Activated naive CD8-positive, alpha-beta T cell treated with anti-CD3 and anti-CD28 coated beads for 36 hours (primary cell): Measurements from ENCODE around the gene KCNQ2. TPM values are rescaled to one million over a fixed set of nuclear protein-coding genes. Genes with fewer than 3 reads are reported as not detected.
A peak's percentile ranks its signal among the peaks of the same experiment; 100 is the strongest.

Source experiments
- DNase-seq: peaks from one replicate; pipeline ENCODE4 v3.0.0; 2021
- H3K27ac Mint-ChIP-seq: one replicate; pipeline ENCODE4 v1.8.0; 2022; ENCODE audit warnings: mild to moderate bottlenecking, moderate library complexity, mixed read lengths
- H3K27me3 Mint-ChIP-seq: one replicate; pipeline ENCODE4 v1.8.0; 2022; ENCODE audit warnings: mild to moderate bottlenecking, mixed read lengths
- H3K36me3 Mint-ChIP-seq: one replicate; pipeline ENCODE4 v1.8.0; 2021; ENCODE audit warnings: mild to moderate bottlenecking, mixed read lengths
- H3K4me1 Mint-ChIP-seq: one replicate; pipeline ENCODE4 v1.8.0; 2021; ENCODE audit warnings: mixed read lengths
- H3K4me3 Mint-ChIP-seq: one replicate; pipeline ENCODE4 v1.8.0; 2022; ENCODE audit warnings: mild to moderate bottlenecking, moderate library complexity, mixed read lengths
- H3K9me3 Mint-ChIP-seq: one replicate; pipeline ENCODE4 v1.8.0; 2022; ENCODE audit warnings: mixed read lengths
- total RNA-seq, 2 experiments: library from RNA; stranded (reverse); gene quantifications; one replicate each; pipeline ENCODE4 v1.2.3, GENCODE V29; 2021

The KCNQ2 gene
- total RNA-seq, 2 experiments from 2014 or later, result 0.19 TPM; not detected in 1

DNA sequence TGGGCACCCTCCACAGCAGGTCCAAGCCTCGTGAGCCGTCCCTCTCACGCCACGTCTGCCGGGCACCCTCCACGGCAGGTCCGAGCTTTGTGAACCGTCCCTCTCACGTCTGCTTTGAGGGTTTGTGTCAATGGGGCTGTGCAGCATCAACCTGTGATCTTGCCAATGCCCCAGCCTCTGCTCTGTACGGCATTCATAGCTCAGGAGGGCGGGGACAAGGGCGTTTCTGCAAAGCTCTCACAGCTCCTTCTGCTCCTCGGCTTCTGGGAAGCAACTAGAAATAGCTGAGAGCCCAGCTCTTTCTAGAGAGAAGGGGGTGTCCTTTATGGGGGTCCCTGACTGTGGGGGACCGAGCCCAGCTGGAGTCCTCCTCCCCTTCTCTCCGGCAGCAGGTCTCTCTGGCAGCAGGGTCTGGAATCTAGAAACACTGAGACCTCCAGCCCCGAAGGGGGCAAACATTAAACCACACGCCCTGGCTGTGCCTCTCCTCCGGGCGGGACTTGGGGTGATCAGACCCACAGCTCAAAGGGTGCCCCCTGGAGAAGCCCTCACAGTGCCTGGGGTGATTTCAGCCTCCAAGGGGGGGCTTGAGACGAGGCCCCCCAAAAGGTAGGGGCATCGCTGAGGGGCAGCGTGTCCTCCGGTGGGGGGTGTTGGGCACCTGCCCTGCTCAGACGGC lies 70.1 kb downstream of the KCNQ2 start:
- Mint-ChIP-seq H3K27me3 (no peaks in the 10 kb centered on the region), H3K27ac (no peak overlapping the region), H3K9me3 (no peaks in the 10 kb centered on the region), H3K4me3 (no peak overlapping the region), H3K4me1 (no peaks in the 10 kb centered on the region), H3K36me3 (no peaks in the 10 kb centered on the region)
- DNase-seq, result no peak

DNA sequence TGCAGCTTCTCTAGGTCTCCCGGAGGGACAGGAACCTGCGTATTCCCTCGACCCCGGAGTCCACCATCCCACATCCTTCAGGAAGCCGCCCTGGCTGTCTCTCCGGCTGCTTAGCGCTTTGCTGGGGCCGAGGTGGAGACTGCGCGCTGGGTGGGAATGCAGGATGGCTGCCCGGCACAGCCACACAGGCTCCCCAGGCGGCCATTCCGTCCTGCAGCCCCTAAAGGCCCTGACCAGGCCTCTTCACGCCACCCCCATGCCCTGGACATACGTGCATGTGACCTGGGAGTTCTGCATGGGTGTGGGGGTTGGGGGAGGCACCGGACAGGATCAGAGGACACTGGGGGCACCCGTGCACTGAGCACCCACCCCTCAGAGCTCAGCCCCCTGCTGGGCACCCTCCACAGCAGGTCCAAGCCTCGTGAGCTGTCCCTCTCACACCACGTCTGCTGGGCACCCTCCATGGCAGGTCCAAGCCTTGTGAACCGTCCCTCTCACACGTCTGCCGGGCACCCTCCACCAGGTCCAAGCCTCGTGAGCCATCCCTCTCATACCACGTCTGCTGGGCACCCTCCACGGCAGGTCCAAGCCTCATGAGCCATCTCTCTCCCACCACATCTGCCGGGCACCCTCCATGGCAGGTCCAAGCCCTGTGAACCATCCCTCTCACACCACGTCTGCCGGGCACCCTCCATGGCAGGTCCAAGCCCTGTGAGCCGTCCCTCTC lies 70.9 kb downstream of the KCNQ2 start:
- H3K9me3 Mint-ChIP-seq, result no peaks in the 10 kb centered on the region
- no peak overlapping the region for H3K27ac Mint-ChIP-seq
- H3K36me3 Mint-ChIP-seq, result no peaks in the 10 kb centered on the region
- H3K4me1 Mint-ChIP-seq, result no peaks in the 10 kb centered on the region
- H3K4me3 Mint-ChIP-seq, result no peak overlapping the region
- H3K27me3 Mint-ChIP-seq, result no peaks in the 10 kb centered on the region
- no peak for DNase-seq

- no peaks in the 10 kb centered on the region for H3K4me1 Mint-ChIP-seq
- DNase-seq, result no peak
- no peaks in the 10 kb centered on the region for H3K36me3 Mint-ChIP-seq
- no peaks in the 10 kb centered on the region for H3K9me3 Mint-ChIP-seq
- no peak overlapping the region for H3K4me3 Mint-ChIP-seq
- H3K27ac Mint-ChIP-seq, result no peak overlapping the region
- H3K27me3 Mint-ChIP-seq, result no peaks in the 10 kb centered on the region
Measured at GRCh38 chr20:63400486-63401210, 71.8 kb downstream of the KCNQ2 start.

DNA sequence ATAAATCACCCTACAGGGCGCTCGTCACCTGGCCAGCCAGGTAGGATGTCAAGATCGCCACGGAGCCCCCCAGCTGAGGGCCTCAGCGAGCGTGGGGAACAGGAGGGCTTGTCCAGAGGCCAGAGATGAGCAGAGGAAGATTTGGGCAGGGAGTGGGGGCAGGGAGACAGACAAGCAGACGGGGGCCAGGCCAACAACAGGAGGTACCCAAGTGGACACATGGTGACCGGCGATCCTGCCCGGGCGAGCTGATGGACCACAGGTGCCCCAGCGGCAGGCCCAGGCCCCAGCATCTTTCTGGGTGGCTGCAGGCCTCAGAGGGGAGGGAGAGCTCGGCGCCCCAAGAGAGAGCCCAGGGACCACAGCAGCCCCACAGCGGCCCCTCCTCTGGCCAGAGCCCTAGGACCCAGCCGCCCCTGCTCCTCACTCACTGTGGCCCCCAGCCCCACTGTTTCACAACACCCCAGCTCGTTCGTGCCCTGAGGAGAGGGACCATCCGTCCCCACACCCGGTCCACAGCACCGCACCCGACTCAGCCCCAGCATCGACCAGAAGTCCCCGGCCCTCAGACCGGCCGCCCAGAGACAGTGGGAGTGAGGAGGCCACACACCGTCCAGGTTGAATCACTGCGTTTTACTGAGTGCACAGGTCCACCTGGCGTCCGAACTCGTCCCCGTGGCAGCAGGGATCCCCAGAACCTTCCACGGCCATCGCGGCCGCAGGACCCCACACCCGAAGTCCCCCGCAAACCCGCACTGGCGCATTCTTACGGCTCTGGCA lies 72.7 kb downstream of the KCNQ2 start:
- no peak for DNase-seq
- Mint-ChIP-seq H3K36me3 (no peaks in the 10 kb centered on the region), H3K27me3 (no peaks in the 10 kb centered on the region), H3K9me3 (no peaks in the 10 kb centered on the region), H3K4me1 (no peaks in the 10 kb centered on the region), H3K4me3 (no peak overlapping the region), H3K27ac (no peak overlapping the region)

DNA sequence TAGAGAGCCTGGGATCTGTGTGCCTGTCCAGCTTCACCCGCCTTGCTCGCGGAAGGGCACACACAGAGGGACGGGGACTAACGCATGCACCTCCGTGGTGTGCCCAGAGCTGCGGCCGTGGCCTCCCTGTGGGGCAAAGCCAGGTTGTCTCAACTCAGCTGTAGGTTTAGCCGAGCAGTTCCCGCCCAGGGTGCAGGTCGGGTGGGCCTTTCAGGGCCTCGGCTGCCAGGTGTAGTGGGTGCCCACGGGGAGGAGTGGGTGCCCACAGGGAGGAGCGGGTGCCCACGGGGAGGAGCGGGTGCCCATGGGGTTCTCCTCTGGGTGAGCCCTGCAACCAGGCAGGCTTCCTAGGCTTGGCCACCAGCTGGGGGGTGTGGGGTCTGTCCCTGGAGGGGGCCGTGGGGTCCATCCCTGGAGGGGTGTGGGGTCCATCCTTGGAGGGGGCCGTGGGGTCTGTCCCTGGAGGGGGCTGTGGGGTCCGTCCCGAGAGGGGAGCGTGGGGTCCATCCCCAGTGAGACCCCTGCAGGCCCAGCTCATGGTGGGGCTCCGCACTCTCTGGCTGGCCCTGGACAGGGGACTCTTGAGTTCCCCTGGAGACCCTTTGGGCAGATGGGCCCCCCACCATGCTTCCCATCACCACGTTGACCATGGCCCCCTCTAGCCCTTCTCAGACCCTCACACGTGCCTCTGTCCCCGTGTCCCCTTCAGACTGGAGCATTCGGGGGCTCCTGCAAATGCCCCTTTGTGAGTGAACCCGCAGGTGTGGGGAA lies 73.5 kb downstream of the KCNQ2 start:
- peaks cover 5% of the 10 kb centered on the region for H3K27me3 Mint-ChIP-seq
- no peak for DNase-seq
- H3K9me3 Mint-ChIP-seq, result no peaks in the 10 kb centered on the region
- no peaks in the 10 kb centered on the region for H3K36me3 Mint-ChIP-seq
- no peak overlapping the region for H3K4me3 Mint-ChIP-seq
- H3K27ac Mint-ChIP-seq, result no peak overlapping the region
- H3K4me1 Mint-ChIP-seq, result no peaks in the 10 kb centered on the region

DNA sequence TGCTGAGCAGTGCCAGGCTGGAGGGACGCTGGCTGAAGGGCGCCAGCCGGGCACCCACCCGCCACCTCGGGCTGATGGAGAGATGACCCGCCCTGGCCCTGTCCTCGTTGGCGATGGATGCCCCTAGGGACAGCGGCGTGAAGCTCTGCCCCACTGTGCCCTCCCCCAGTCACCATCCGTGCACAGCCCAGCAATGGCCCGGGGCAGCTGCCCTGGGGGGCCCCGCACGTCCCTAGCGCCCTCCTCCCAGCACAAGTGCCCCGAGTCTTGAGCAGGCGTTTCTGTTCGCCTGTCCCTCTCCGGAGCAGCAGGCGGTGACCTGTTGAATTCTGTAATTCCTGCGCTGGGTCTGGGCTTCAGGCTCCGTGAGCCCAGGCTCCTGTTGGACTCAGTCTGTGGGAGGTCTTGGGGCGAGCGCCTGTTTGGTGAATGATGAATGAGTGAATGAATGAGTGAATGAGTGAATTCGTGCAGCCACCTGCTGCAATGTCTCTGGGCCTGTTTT lies 74.5 kb downstream of the KCNQ2 start:
- Mint-ChIP-seq H3K4me3 (no peak overlapping the region), H3K9me3 (no peaks in the 10 kb centered on the region), H3K27me3 (peaks cover 5% of the 10 kb centered on the region), H3K4me1 (no peaks in the 10 kb centered on the region), H3K27ac (peak overlapping the region; percentile 65), H3K36me3 (no peaks in the 10 kb centered on the region)
- no peak for DNase-seq

DNA sequence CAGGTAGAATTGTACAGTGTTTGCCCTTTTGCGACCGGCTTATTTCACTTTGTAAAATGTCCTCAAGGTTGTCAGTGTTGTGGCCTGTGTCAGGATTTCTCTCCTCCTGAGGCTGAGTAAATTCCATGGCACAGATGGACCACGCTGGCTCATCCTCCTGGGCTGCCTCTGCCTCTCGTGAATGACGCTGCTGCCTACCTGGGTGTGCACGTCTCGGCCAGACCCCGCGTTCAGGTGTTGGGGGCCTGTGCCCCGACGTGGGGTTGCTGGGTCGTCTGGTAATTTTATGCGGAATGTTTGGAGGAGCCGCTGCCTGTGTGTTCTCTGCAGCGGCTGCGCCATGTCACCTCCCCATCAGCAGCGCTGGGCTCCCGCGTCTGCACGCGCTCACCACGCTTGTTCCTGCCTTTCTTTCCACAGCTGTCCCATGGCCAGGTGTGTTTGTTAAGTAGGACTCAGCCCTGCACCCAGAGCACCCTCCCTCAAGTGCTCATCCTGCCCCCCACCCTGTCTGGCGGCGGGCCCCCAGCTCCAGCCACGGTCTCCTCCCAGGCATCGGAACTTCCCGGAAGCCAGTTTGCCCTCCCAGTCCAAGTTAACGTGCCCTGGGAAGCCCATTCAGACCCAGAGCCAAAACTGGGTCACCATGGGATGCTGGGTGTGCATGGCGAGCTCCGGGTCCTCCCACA lies 75.2 kb downstream of the KCNQ2 start:
- H3K27ac Mint-ChIP-seq, result no peak overlapping the region
- H3K27me3 Mint-ChIP-seq, result peaks cover 5% of the 10 kb centered on the region
- H3K36me3 Mint-ChIP-seq, result no peaks in the 10 kb centered on the region
- no peaks in the 10 kb centered on the region for H3K9me3 Mint-ChIP-seq
- no peaks in the 10 kb centered on the region for H3K4me1 Mint-ChIP-seq
- no peak for DNase-seq
- H3K4me3 Mint-ChIP-seq, result no peak overlapping the region

DNA sequence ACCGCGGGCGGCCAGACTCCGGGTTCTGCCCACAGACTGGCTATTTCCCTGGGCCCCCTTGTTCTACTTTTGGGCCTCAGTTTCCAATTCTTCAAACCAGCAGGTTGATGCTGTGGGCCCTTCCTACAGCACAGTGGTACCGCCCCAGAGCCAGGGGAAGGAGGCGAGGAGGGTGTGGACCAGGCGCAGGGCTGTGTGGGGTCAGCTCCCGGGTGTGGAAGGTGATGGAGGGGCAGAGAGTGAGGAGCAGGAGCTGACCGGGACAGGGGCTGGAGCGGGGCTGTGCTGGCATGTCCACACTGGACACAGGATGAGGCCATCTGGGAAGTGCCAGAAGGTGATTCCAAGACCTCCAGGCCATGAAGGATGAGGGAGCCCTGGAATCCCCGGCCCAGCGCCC lies 76.2 kb downstream of the KCNQ2 start:
- H3K4me3 Mint-ChIP-seq, result no peak overlapping the region
- no peaks in the 10 kb centered on the region for H3K9me3 Mint-ChIP-seq
- no peaks in the 10 kb centered on the region for H3K36me3 Mint-ChIP-seq
- H3K27ac Mint-ChIP-seq, result no peak overlapping the region
- H3K4me1 Mint-ChIP-seq, result no peaks in the 10 kb centered on the region
- DNase-seq, result no peak
- H3K27me3 Mint-ChIP-seq, result peaks cover 5% of the 10 kb centered on the region

DNA sequence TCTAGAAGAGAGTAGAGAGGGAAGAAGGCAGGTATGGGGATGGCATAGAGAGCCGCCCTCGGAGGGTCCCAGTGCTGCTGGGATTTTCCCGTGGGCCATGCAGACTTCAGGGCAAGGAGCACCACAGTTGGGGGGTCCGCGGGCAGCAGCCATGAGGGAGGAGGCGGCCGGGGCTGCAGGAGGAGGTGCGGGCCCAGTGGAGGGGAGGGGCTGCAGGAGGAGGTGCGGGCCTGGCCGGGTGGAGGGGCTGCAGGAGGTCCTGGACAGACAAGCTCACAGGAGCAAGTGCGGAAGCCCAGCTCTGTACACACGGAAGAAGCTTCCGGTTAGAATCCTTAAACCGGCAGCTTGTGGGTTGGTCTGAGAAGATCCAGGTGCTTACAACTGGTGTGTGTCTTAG lies 76.7 kb downstream of the KCNQ2 start:
- Mint-ChIP-seq H3K27ac (no peak overlapping the region), H3K36me3 (no peaks in the 10 kb centered on the region), H3K4me3 (no peak overlapping the region), H3K27me3 (peaks cover 5% of the 10 kb centered on the region), H3K9me3 (no peaks in the 10 kb centered on the region), H3K4me1 (no peaks in the 10 kb centered on the region)
- no peak for DNase-seq

DNA sequence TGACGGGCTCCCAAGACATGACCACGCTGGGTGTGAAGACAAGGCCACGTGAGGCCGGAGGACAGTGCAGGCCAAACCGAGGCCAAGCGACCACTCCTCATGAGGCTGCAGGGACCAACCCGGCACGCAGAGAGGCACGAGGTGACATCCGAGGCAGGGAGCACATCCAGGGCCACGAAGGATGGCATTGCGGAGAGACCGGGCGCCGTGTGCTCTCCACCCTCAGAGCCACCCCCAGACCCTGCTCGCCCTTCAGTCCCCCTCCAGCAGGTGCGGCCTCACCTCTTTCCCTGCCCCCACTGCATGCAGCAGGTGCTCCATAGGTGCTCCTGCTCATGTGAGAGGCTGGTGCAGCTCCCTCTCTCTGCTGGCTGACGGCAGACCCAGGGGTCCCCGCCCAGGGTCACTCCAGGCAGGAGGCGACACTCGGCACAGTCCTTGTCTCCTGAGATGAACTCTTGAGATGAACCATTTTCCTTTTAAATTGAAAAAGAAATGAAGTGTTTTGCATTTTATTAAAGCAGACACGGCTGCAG lies 77.5 kb downstream of the KCNQ2 start:
- Mint-ChIP-seq H3K4me3 (no peak overlapping the region), H3K4me1 (no peaks in the 10 kb centered on the region), H3K36me3 (no peaks in the 10 kb centered on the region), H3K27me3 (peaks cover 6% of the 10 kb centered on the region), H3K27ac (no peak overlapping the region), H3K9me3 (no peaks in the 10 kb centered on the region)
- no peak for DNase-seq

GRCh38 chr20:63394069-63394919 lies 78.2 kb downstream of the KCNQ2 start:
- Mint-ChIP-seq H3K27ac (no peak overlapping the region), H3K9me3 (no peaks in the 10 kb centered on the region), H3K36me3 (no peaks in the 10 kb centered on the region), H3K27me3 (peaks cover 10% of the 10 kb centered on the region), H3K4me3 (no peak overlapping the region), H3K4me1 (no peaks in the 10 kb centered on the region)
- no peak for DNase-seq

DNA sequence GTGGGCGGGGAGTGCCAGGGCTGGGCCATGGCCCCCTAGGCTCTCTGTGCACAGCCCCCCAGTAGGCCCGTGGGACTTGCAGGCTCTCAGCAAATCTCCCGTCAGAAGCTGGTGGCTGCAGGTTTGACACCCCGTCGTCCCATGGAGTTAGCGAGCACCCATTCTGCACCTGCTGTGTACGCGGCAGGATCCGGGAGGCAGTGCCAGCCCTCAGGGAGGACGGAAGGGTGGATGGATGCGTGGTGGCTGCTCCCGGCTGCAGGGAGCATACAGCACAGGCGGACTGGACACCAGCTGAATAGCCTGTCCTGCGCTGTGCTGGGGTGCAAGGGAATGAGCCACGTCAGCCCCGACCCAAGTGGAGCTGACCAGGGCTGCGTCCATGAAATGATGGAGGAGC lies 78.9 kb downstream of the KCNQ2 start:
- no peak for DNase-seq
- no peak overlapping the region for H3K4me3 Mint-ChIP-seq
- H3K4me1 Mint-ChIP-seq, result no peaks in the 10 kb centered on the region
- H3K27me3 Mint-ChIP-seq, result peaks cover 10% of the 10 kb centered on the region
- no peak overlapping the region for H3K27ac Mint-ChIP-seq
- peaks cover 1% of the 10 kb centered on the region for H3K9me3 Mint-ChIP-seq
- no peaks in the 10 kb centered on the region for H3K36me3 Mint-ChIP-seq
